ENCODE measurements around the gene GUCY2C.

DNA sequence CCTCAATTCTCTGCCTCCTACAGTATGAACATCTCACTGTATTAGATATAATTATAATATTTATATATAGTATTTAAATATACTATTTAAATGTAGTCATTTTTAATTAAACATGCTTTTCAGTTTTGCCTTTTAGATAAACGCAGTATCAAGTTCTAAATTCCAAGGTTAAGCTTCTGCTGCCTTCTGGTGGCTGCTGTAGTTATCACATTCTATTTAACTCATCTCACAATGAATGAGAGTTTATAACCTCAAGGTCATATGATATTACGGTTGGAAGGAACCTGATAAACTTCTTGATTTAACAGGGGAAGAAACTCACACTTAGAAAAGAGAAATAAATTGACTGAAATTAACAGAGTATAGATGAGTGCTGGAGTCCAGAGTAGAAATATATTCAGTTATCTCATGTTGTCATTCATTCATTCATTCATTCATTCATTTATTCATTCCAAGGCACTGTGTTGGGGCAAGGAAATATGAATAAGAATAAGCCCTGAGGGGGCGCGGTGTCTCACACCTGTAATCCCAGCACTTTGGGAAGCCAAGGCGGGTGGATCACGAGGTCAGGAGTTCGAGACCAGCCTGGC lies 31.9 kb downstream of the GUCY2C start:
- TF ChIP-seq CTCF (IDR thresholded peaks at IDR 0.05; ENCODE audit: borderline replicate concordance, extremely low read depth, low read length, poor library complexity, severe bottlenecking) (peak; percentile 75), EZH2 (IDR thresholded peaks at IDR 0.05; ENCODE audit: borderline replicate concordance, low read depth, low read length, severe bottlenecking) (no peak)
